ENCODE data around the gene LOC101059915.
A peak's percentile ranks its signal among the peaks of the same experiment; 100 is the strongest.
"Not testable (repeated sequence)": the region's sequence is repeated elsewhere in the genome, so short reads cannot be mapped to it uniquely, and the experiment has no call there.

The LOC101059915 gene

GRCh38 chrX:71669492-71669891, 2.1 kb downstream of the LOC101059915 start:
- Mint-ChIP-seq H3K27me3 (ENCODE audit: unreplicated experiment) (peaks cover 2% of the 10 kb centered on the region), H3K9me3 (ENCODE audit: unreplicated experiment) (no peaks in the 10 kb centered on the region), H3K27ac (ENCODE audit: unreplicated experiment) (no peak overlapping the region), H3K4me1 (ENCODE audit: unreplicated experiment) (no peaks in the 10 kb centered on the region), H3K4me3 (ENCODE audit: unreplicated experiment) (no peak overlapping the region), H3K36me3 (ENCODE audit: unreplicated experiment) (no peaks in the 10 kb centered on the region)
- DNase-seq (ENCODE audit: extremely low spot score, unreplicated experiment): no peak
- no peak for TF ChIP-seq CTCF (IDR thresholded peaks at IDR 0.05)

GRCh38 chrX:71669947-71670346, 2.6 kb downstream of the LOC101059915 start:
- not testable (repeated sequence) for H3K4me1 Mint-ChIP-seq (ENCODE audit: unreplicated experiment); DNase-seq (ENCODE audit: extremely low spot score, unreplicated experiment); H3K4me3 Mint-ChIP-seq (ENCODE audit: unreplicated experiment); H3K36me3 Mint-ChIP-seq (ENCODE audit: unreplicated experiment); H3K27me3 Mint-ChIP-seq (ENCODE audit: unreplicated experiment); H3K27ac Mint-ChIP-seq (ENCODE audit: unreplicated experiment); H3K9me3 Mint-ChIP-seq (ENCODE audit: unreplicated experiment)
- TF ChIP-seq CTCF (IDR thresholded peaks at IDR 0.05): peak; percentile 51

- Mint-ChIP-seq H3K27ac (ENCODE audit: unreplicated experiment) (no peak overlapping the region), H3K9me3 (ENCODE audit: unreplicated experiment) (no peaks in the 10 kb centered on the region), H3K36me3 (ENCODE audit: unreplicated experiment) (no peaks in the 10 kb centered on the region), H3K27me3 (ENCODE audit: unreplicated experiment) (peaks cover 2% of the 10 kb centered on the region), H3K4me3 (ENCODE audit: unreplicated experiment) (no peak overlapping the region), H3K4me1 (ENCODE audit: unreplicated experiment) (no peaks in the 10 kb centered on the region)
- TF ChIP-seq CTCF (IDR thresholded peaks at IDR 0.05): no peak
- DNase-seq (ENCODE audit: extremely low spot score, unreplicated experiment): no peak
Measured at GRCh38 chrX:71671043-71671780, 3.9 kb downstream of the LOC101059915 start.

- Mint-ChIP-seq H3K27me3 (ENCODE audit: unreplicated experiment) (peaks cover 2% of the 10 kb centered on the region), H3K27ac (ENCODE audit: unreplicated experiment) (no peak overlapping the region), H3K4me1 (ENCODE audit: unreplicated experiment) (no peaks in the 10 kb centered on the region), H3K4me3 (ENCODE audit: unreplicated experiment) (no peak overlapping the region), H3K9me3 (ENCODE audit: unreplicated experiment) (no peaks in the 10 kb centered on the region), H3K36me3 (ENCODE audit: unreplicated experiment) (no peaks in the 10 kb centered on the region)
- no peak for DNase-seq (ENCODE audit: extremely low spot score, unreplicated experiment)
- no peak for TF ChIP-seq CTCF (IDR thresholded peaks at IDR 0.05)
Measured at GRCh38 chrX:71671938-71672337, 4.6 kb downstream of the LOC101059915 start.

GRCh38 chrX:71675636-71676035, 8.3 kb downstream of the LOC101059915 start:
- not testable (repeated sequence) for H3K4me3 Mint-ChIP-seq (ENCODE audit: unreplicated experiment); H3K27ac Mint-ChIP-seq (ENCODE audit: unreplicated experiment); H3K4me1 Mint-ChIP-seq (ENCODE audit: unreplicated experiment); H3K27me3 Mint-ChIP-seq (ENCODE audit: unreplicated experiment); H3K36me3 Mint-ChIP-seq (ENCODE audit: unreplicated experiment); H3K9me3 Mint-ChIP-seq (ENCODE audit: unreplicated experiment)
- peak; percentile 67 for DNase-seq (ENCODE audit: extremely low spot score, unreplicated experiment)

GRCh38 chrX:71676068-71676795, 8.9 kb downstream of the LOC101059915 start:
- H3K27ac Mint-ChIP-seq (ENCODE audit: unreplicated experiment); DNase-seq (ENCODE audit: extremely low spot score, unreplicated experiment); H3K4me3 Mint-ChIP-seq (ENCODE audit: unreplicated experiment); H3K27me3 Mint-ChIP-seq (ENCODE audit: unreplicated experiment); H3K36me3 Mint-ChIP-seq (ENCODE audit: unreplicated experiment); H3K9me3 Mint-ChIP-seq (ENCODE audit: unreplicated experiment); H3K4me1 Mint-ChIP-seq (ENCODE audit: unreplicated experiment): not testable (repeated sequence)

GRCh38 chrX:71677195-71677594, 9.8 kb downstream of the LOC101059915 start:
- H3K36me3 Mint-ChIP-seq (ENCODE audit: unreplicated experiment); H3K4me1 Mint-ChIP-seq (ENCODE audit: unreplicated experiment); DNase-seq (ENCODE audit: extremely low spot score, unreplicated experiment); H3K4me3 Mint-ChIP-seq (ENCODE audit: unreplicated experiment); H3K27me3 Mint-ChIP-seq (ENCODE audit: unreplicated experiment); H3K9me3 Mint-ChIP-seq (ENCODE audit: unreplicated experiment); H3K27ac Mint-ChIP-seq (ENCODE audit: unreplicated experiment): not testable (repeated sequence)

All from osteocyte (in vitro differentiated cells).